K562 treated with DMSO at 1 percent for 24 hours (cell line): Measurements from ENCODE around the gene KIAA1549. TPM values are rescaled to one million over a fixed set of nuclear protein-coding genes. Genes with fewer than 3 reads are reported as not detected.

ENCODE experiments used
- total RNA-seq: library from RNA; unstranded; fragments of 300-600 nt; gene quantifications from 2 replicates; pipeline ENCODE4 v1.2.3, GENCODE V29; 2022; ENCODE audit warnings: low read depth; ENCODE audit not compliant: insufficient read depth

Gene KIAA1549
- total RNA-seq = 0.47 and 0.51 TPM in 2 replicates

DNA sequence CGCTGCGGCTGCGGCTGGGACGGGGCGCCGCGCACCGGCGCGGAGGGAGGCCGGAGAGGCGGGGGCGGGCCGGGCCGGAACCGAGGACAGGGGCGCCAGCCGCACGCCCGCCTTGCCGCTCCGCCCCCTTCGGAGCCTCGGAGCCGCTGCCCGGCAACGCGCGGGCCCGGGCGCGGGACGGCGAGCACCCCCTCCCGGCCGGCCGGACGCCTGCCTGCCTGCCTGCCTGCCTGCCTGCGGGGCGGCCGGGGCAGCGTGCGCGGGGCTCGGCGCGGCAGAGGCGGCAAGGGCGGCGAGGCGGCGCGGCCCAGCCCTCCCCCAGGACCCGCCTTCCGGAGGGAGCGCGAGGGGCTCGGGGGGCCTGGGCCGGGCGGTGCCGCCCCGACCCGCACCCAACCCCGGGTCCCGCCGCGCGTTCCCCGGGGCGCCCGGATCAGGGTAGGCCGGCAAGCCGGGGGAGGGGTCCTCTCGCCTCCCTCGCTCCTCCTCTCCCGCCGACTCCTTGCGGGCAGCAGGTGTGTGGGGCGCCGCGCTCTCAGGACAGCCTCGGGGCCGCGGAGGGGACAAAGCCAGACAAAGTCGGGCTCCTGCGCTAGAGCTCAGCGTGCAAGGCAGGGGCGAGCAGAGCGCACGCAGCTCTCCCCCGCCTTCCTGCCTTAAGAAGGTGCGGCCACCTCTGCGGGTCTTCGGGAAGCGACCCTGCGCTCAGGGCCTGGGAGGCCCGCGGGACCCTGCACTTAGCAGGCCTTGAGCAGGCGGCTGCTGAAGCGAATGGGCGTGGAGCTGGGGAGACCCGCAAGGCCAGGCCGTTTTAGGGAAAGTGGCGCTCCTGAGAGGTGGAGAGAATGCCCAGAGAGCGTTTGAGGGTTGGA, at the start of gene KIAA1549:
Gene KIAA1549 (minus strand): TSS at position 58 of the 872 bp plus-strand sequence. CDS start 120 bp downstream, outside the sequence.

DNA sequence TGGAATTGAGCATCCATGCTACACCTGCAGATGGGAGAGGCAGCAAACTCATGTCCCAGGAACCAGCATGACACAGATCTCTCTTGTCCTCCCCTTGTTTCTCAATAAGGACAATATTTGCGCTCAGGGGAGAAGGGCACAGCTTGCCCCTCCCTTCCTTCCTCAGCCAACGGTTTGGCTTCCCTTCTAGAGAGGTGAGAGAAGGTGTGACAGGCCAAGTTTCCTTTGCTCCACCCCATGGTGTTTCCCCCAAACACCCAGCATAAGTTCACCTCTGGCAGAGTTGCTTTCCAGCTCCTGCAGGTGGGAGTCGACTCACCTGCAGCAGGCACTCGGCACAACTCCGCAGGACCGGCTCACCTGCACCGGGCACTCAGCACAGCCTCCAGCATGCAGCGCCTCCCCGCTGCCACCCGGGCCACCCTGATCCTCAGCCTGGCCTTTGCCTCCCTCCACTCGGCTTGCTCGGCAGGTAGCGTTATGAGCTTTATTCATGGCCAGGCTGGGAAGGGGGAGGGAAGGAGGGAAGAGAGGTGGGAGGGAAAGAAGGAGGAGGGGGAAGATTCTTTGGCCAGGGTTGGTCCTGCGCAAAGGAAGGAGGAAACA, 183.4 kb downstream of the KIAA1549 start, which contains the start of the genes ATP6V0A4 and TMEM213:
Gene ATP6V0A4 (minus strand): TSS at position 482 of the 606 bp plus-strand sequence. CDS start 26,949 bp downstream, outside the sequence.
Gene TMEM213 (plus strand): TSS at position 280 of the 606 bp plus-strand sequence. CDS start 111 bp downstream, at position 391.

Other genes with a start within 250 kb of the KIAA1549 start
- gene TMEM213, start 183.4 kb downstream of the KIAA1549 start, total RNA-seq = not detected in 2 replicates
- gene ATP6V0A4, start 183.2 kb downstream of the KIAA1549 start, total RNA-seq = not detected in 2 replicates
- not detected in 2 replicates for gene ZC3HAV1L, start 54.7 kb upstream of the KIAA1549 start, total RNA-seq
- 28.0 and 31.5 TPM in 2 replicates for gene ZC3HAV1, start 128.3 kb upstream of the KIAA1549 start, total RNA-seq
- gene UBN2, start 249.8 kb upstream of the KIAA1549 start, total RNA-seq = 3.6 and 4.3 TPM in 2 replicates